HG02763 (cell line): ENCODE measurements around the gene SNAPIN.

Source experiments
- ATAC-seq: cut with Tn5 transposase; IDR thresholded peaks from one replicate; pipeline ENCODE4 v1.9.1; 2021; ENCODE audit warnings: mild to moderate bottlenecking, moderate library complexity; ENCODE audit not compliant: unreplicated experiment

Gene SNAPIN

GRCh38 chr1:153658400-153659174 lies at the start of gene SNAPIN:
Gene SNAPIN, plus strand, starts transcription at chr1:153658703. Its CDS starts 41 bp downstream, at chr1:153658744.
- peak; percentile 90 for ATAC-seq

GRCh38 chr1:153608742-153609584 lies 49.5 kb upstream of the SNAPIN start:
- ATAC-seq, result no peak

- ATAC-seq, result no peak
These were observed 49.0 kb upstream of the SNAPIN start for GRCh38 chr1:153609585-153609907.

GRCh38 chr1:153610334-153610733 lies 48.2 kb upstream of the SNAPIN start:
- no peak for ATAC-seq

GRCh38 chr1:153610811-153611301 lies 47.6 kb upstream of the SNAPIN start:
- no peak for ATAC-seq

GRCh38 chr1:153611356-153611755 lies 47.1 kb upstream of the SNAPIN start:
- no peak for ATAC-seq

GRCh38 chr1:153612111-153612754 lies 46.3 kb upstream of the SNAPIN start:
- no peak for ATAC-seq

GRCh38 chr1:153612755-153613331 lies 45.7 kb upstream of the SNAPIN start, which contains the start of gene S100A16:
Gene S100A16, minus strand, starts transcription at chr1:153613137. Its CDS starts 4,986 bp downstream, at chr1:153608151.
- no peak for ATAC-seq

GRCh38 chr1:153613406-153613805 lies 45.1 kb upstream of the SNAPIN start:
- ATAC-seq, result no peak

- no peak for ATAC-seq
These were observed 44.2 kb upstream of the SNAPIN start for GRCh38 chr1:153614189-153614900.

- no peak for ATAC-seq
These were observed 43.6 kb upstream of the SNAPIN start for GRCh38 chr1:153614906-153615305.

GRCh38 chr1:153615406-153615805 lies 43.1 kb upstream of the SNAPIN start:
- ATAC-seq, result no peak

GRCh38 chr1:153616144-153616916 lies 42.2 kb upstream of the SNAPIN start, which contains the start of gene S100A14:
Gene S100A14, minus strand, starts transcription at chr1:153616325. Its CDS starts 467 bp downstream, at chr1:153615858.
- ATAC-seq, result no peak

- ATAC-seq, result no peak
These were observed 41.6 kb upstream of the SNAPIN start for GRCh38 chr1:153616917-153617311.

GRCh38 chr1:153617663-153618062 lies 40.8 kb upstream of the SNAPIN start:
- peak; percentile 58 for ATAC-seq

- ATAC-seq, result no peak
These were observed 39.3 kb upstream of the SNAPIN start for GRCh38 chr1:153619171-153619570.

- no peak for ATAC-seq
These were observed 35.4 kb upstream of the SNAPIN start for GRCh38 chr1:153623101-153623500.

GRCh38 chr1:153624965-153625611 lies 33.4 kb upstream of the SNAPIN start:
- no peak for ATAC-seq

GRCh38 chr1:153626477-153626903 lies 32.0 kb upstream of the SNAPIN start:
- no peak for ATAC-seq
